Camera-type eye (tissue), 1 donor: ENCODE results near the gene SLC25A13. TPM values are rescaled to one million over a fixed set of nuclear protein-coding genes. Genes with fewer than 3 reads are reported as not detected.

ENCODE experiments used
- total RNA-seq: library from RNA; depleted of rRNA; stranded (reverse); fragments of >200 nt; gene quantifications from one replicate; pipeline ENCODE4 v1.2.3, GENCODE V29; 2014

Gene SLC25A13
- total RNA-seq: 57.5 TPM

GRCh38 chr7:96321658-96322372 is at the start of gene SLC25A13:
Gene SLC25A13, minus strand, starts transcription at chr7:96322098. Its CDS starts 142 bp downstream, at chr7:96321956.

